CD14-positive monocyte (primary cell): ENCODE results near the gene CLEC14A. TPM values are rescaled to one million over a fixed set of nuclear protein-coding genes. Genes with fewer than 3 reads are reported as not detected.

Source experiments
- DNase-seq, 3 donors: peaks; one replicate each; pipeline ENCODE4 v3.0.0-alpha.2; 2011 to 2022
- H2AFZ ChIP-seq: 2 replicates; pipeline ENCODE4 v1.6.0; 2012; ENCODE audit warnings: mild to moderate bottlenecking, low read depth, low read length, inconsistent platforms; ENCODE audit not compliant: insufficient read depth, poor library complexity, severe bottlenecking
- H3K27ac ChIP-seq, 2 donors: 1 replicate in 1 of 2; 2 replicates in 1 of 2; pipeline ENCODE4 v1.5.1; 2012 to 2013; ENCODE audit warnings: low read length in 2 of 2, control low read depth in 1 of 2, inconsistent platforms in 1 of 2, low read depth in 1 of 2, mild to moderate bottlenecking in 1 of 2
- H3K27me3 ChIP-seq, 2 donors: one replicate each; pipeline versions ENCODE4 v1.6.0 to v1.6.1; 2011 to 2013; ENCODE audit warnings: low read length in 2 of 2; ENCODE audit not compliant: control insufficient read depth in 2 of 2, insufficient read depth in 2 of 2
- H3K36me3 ChIP-seq, 2 donors: replicated peaks in 1 of 2; 1 replicate in 1 of 2; 2 replicates in 1 of 2; pipeline versions ENCODE4 v1.5.1 to v1.6.1; 2012 to 2013; ENCODE audit warnings: low read length in 2 of 2, control low read depth in 1 of 2, inconsistent platforms in 1 of 2, mild to moderate bottlenecking in 1 of 2; ENCODE audit not compliant: insufficient read depth in 2 of 2, control insufficient read depth in 1 of 2
- H3K4me1 ChIP-seq, 2 donors: 1 replicate in 1 of 2; 2 replicates in 1 of 2; pipeline versions ENCODE4 v1.5.1 to v1.6.1; 2012 to 2013; ENCODE audit warnings: low read length in 2 of 2, control low read depth in 1 of 2, inconsistent platforms in 1 of 2, mild to moderate bottlenecking in 1 of 2, moderate library complexity in 1 of 2; ENCODE audit not compliant: insufficient read depth in 2 of 2, control insufficient read depth in 1 of 2
- H3K4me2 ChIP-seq: replicated peaks from 2 replicates; pipeline ENCODE3; 2012; ENCODE audit warnings: low read length, moderate library complexity, mild to moderate bottlenecking; ENCODE audit not compliant: poor library complexity, severe bottlenecking; ENCODE audit errors: extremely low read depth
- H3K4me3 ChIP-seq, 3 experiments: fragments of 200-600 bp in 1 of 3; sonication (generic) in 1 of 3; replicated peaks in 1 of 3; 1 replicate in 2 of 3; 2 replicates in 1 of 3; pipeline ENCODE4 v1.5.1; 2011 to 2013; ENCODE audit warnings: low read length in 3 of 3, mild to moderate bottlenecking in 3 of 3, control low read depth in 2 of 3, low read depth in 2 of 3, inconsistent platforms in 1 of 3, moderate library complexity in 1 of 3
- H3K79me2 ChIP-seq: 2 replicates; pipeline ENCODE4 v1.6.0; 2012; ENCODE audit warnings: mild to moderate bottlenecking, control low read depth, inconsistent platforms, low read length, moderate library complexity; ENCODE audit not compliant: insufficient read depth
- H3K9ac ChIP-seq: 2 replicates; pipeline ENCODE4 v1.6.0; 2017; ENCODE audit warnings: low read length, mild to moderate bottlenecking; ENCODE audit not compliant: insufficient read depth, poor library complexity, severe bottlenecking
- H3K9me3 ChIP-seq, 2 donors: replicated peaks in 1 of 2; 1 replicate in 1 of 2; 2 replicates in 1 of 2; pipeline versions ENCODE4 v1.5.1 to v1.6.1; 2012 to 2013; ENCODE audit warnings: low read length in 2 of 2, control low read depth in 1 of 2; ENCODE audit not compliant: control insufficient read depth in 1 of 2, insufficient read depth in 1 of 2
- H4K20me1 ChIP-seq: 2 replicates; pipeline ENCODE4 v1.6.0; 2012; ENCODE audit warnings: mild to moderate bottlenecking, low read length, control low read depth, moderate library complexity; ENCODE audit not compliant: insufficient read depth
- H3K27ac Mint-ChIP-seq, 7 donors: one replicate each; pipeline ENCODE4 v1.8.0; 2020; ENCODE audit warnings: mild to moderate bottlenecking in 7 of 7, mixed read lengths in 7 of 7, moderate library complexity in 6 of 7, inconsistent platforms in 2 of 7
- H3K27me3 Mint-ChIP-seq, 3 donors: one replicate each; pipeline ENCODE4 v1.8.0; 2021 to 2022; ENCODE audit warnings: low read depth in 3 of 3, mild to moderate bottlenecking in 3 of 3, mixed read lengths in 3 of 3, moderate library complexity in 3 of 3, inconsistent platforms in 1 of 3
- H3K36me3 Mint-ChIP-seq, 2 donors: one replicate each; pipeline ENCODE4 v1.8.0; 2020; ENCODE audit warnings: mixed read lengths in 2 of 2, inconsistent platforms in 1 of 2, mild to moderate bottlenecking in 1 of 2
- H3K4me1 Mint-ChIP-seq: one replicate; pipeline ENCODE4 v1.8.0; 2020; ENCODE audit warnings: mild to moderate bottlenecking, mixed read lengths
- H3K4me3 Mint-ChIP-seq, 2 donors: one replicate each; pipeline ENCODE4 v1.8.0; 2020; ENCODE audit warnings: mild to moderate bottlenecking in 2 of 2, mixed read lengths in 2 of 2, moderate library complexity in 1 of 2
- H3K9me3 Mint-ChIP-seq, 7 donors: one replicate each; pipeline ENCODE4 v1.8.0; 2020 to 2022; ENCODE audit warnings: mixed read lengths in 7 of 7, mild to moderate bottlenecking in 6 of 7, moderate library complexity in 6 of 7, inconsistent platforms in 2 of 7
- CTCF ChIP-seq: fragments of 200-600 bp; IDR thresholded peaks from one replicate; pipeline ENCODE4 v1.8.0; 2022; ENCODE audit warnings: antibody characterized with exemption, mild to moderate bottlenecking
- WGBS: methylation state at CpG from one replicate; pipeline ENCODE4 v1.1.5; 2013; ENCODE audit warnings: missing lambda C conversion rate; ENCODE audit not compliant: insufficient coverage; 5-methylcytosine and 5-hydroxymethylcytosine counted together
- intact Hi-C, 2 donors: fragments of 100-400 bp; cut with micrococcal nuclease; formaldehyde crosslinking; loops; one replicate each; pipeline versions ENCODE4 v1.15.0 to v1.15.1; 2023
- polyA plus RNA-seq, 3 donors: library from polyadenylated mRNA; depleted of rRNA in 1 of 3; unstranded in 2 of 3; stranded (reverse) in 1 of 3; fragments of 300-500 nt in 2 of 3; fragments of >200 nt in 1 of 3; fragmentation: Illumina TruSeq in 2 of 3; gene quantifications; 1 replicate in 2 of 3; 2 replicates in 1 of 3; pipeline ENCODE4 v1.2.3, GENCODE V29; 2012 to 2021

CLEC14A gene
- polyA plus RNA-seq, 3 donors = not detected

GRCh38 chr14:38206689-38207376 is 49.1 kb downstream of the CLEC14A start:
- no CpG with 5 or more reads among the region's 2 CpGs for WGBS
- H3K27ac ChIP-seq = no peak overlapping the region
- no peak overlapping the region for H3K9ac ChIP-seq
- no peak overlapping the region for H2AFZ ChIP-seq
- no peaks in the 10 kb centered on the region for H3K36me3 ChIP-seq
- peak overlapping the region in 1 of 2 donors; percentile 79 for H3K4me3 Mint-ChIP-seq
- H3K9me3 Mint-ChIP-seq = peaks cover 2 to 16% (median 11%) of the 10 kb centered on the region in 7 donors
- intact Hi-C loops = no loop called here
- H3K4me1 ChIP-seq = no peaks in the 10 kb centered on the region
- H3K4me3 ChIP-seq = no peak overlapping the region
- peaks cover 4% of the 10 kb centered on the region for H3K4me1 Mint-ChIP-seq
- no peaks in the 10 kb centered on the region for H3K36me3 Mint-ChIP-seq
- DNase-seq = no peak
- H3K27ac Mint-ChIP-seq = no peak overlapping the region
- H3K4me2 ChIP-seq = no peak overlapping the region
- H3K27me3 Mint-ChIP-seq = peaks cover 48 to 54% (median 50%) of the 10 kb centered on the region in 3 donors
- TF ChIP-seq CTCF = no peak
- H3K27me3 ChIP-seq = peaks cover 21 to 48% of the 10 kb centered on the region in 2 donors
- H3K79me2 ChIP-seq = no peaks in the 10 kb centered on the region
- H4K20me1 ChIP-seq = no peaks in the 10 kb centered on the region
- H3K9me3 ChIP-seq = peaks cover 0 to 19% of the 10 kb centered on the region in 2 donors

- DNase-seq = no peak
- Histone ChIP-seq H3K4me2 (no peak overlapping the region), H4K20me1 (no peaks in the 10 kb centered on the region), H3K36me3 (no peaks in the 10 kb centered on the region), H3K4me1 (no peaks in the 10 kb centered on the region), H2AFZ (no peak overlapping the region), H3K4me3 (no peak overlapping the region), H3K27me3 (peaks cover 17 to 41% of the 10 kb centered on the region in 2 donors), H3K9me3 (peaks cover 0 to 17% of the 10 kb centered on the region in 2 donors), H3K9ac (no peak overlapping the region), H3K79me2 (no peaks in the 10 kb centered on the region), H3K27ac (no peak overlapping the region)
- H3K4me3 Mint-ChIP-seq = peak overlapping the region in 1 of 2 donors; percentile 70
- peaks cover 2 to 16% (median 11%) of the 10 kb centered on the region in 7 donors for H3K9me3 Mint-ChIP-seq
- intact Hi-C loops = no loop called here
- H3K27ac Mint-ChIP-seq = no peak overlapping the region
- H3K27me3 Mint-ChIP-seq = peaks cover 43 to 49% (median 46%) of the 10 kb centered on the region in 3 donors
- no peaks in the 10 kb centered on the region for H3K36me3 Mint-ChIP-seq
- WGBS = 80% methylated on average over 1 of the region's 5 CpGs
- peaks cover 4% of the 10 kb centered on the region for H3K4me1 Mint-ChIP-seq
- no peak for TF ChIP-seq CTCF
These were observed 49.8 kb downstream of the CLEC14A start for GRCh38 chr14:38205949-38206665.
